A204.1 (cell line): ENCODE measurements around the gene CNTN4.
"Not testable (repeated sequence)": the region's sequence is repeated elsewhere in the genome, so short reads cannot be mapped to it uniquely, and the experiment has no call there.

ENCODE experiments used
- FAIRE-seq: peaks from 2 replicates; lab custom pipeline; 2012; peaks lifted over from hg19 to GRCh38; lab: Jason Lieb, UNC

The CNTN4 gene

GRCh38 chr3:2807514-2807913 lies 708.8 kb downstream of the CNTN4 start:
- FAIRE-seq: no peak

- FAIRE-seq: no peak
Measured at GRCh38 chr3:2810723-2811122, 712.1 kb downstream of the CNTN4 start.

GRCh38 chr3:2819571-2819970 lies 720.9 kb downstream of the CNTN4 start:
- no peak for FAIRE-seq

DNA sequence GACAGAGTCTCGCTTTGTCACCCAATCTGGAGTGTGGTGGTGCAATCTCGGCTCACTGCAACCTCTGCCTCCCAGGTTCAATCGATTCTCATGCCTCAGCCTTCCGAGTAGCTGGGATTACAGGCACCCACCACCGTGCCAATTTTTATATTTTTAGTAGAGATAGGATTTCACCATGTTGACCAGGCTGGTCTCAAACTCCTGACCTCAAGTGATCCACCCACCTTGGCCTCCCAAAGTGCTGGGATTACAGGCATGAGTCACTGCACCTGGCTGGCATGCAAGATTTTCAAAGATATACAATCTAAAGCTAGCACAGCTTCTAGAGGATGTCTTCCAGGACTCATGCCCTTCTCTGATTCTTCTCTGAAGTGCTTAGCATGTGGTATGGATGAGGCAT lies 722.3 kb downstream of the CNTN4 start:
- FAIRE-seq: not testable (repeated sequence)

DNA sequence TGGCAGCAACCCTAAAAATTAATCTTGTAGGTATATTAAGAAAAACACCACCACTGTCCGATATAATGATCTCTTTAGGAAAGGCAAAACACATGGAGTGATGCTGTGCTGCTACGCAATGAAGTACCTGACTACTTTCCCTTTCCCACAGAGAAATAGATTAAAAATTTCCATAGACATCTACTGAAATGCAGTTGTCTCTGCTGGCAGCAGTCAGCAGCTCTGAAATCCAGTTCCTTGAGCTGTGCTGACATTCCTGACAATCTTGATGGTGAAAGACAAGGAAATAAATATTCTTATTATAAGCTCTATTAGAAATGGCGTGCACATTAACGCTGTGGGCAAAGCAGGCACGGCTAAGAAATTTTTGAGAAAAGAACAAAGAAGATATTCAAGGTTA lies 723.9 kb downstream of the CNTN4 start:
- FAIRE-seq: no peak

GRCh38 chr3:2823031-2823430 lies 724.4 kb downstream of the CNTN4 start:
- no peak for FAIRE-seq

- FAIRE-seq: no peak
Measured at GRCh38 chr3:2823437-2824211, 725.0 kb downstream of the CNTN4 start.

GRCh38 chr3:2826036-2826435 lies 727.4 kb downstream of the CNTN4 start:
- FAIRE-seq: no peak

- FAIRE-seq: no peak
Measured at GRCh38 chr3:2826453-2826852, 727.8 kb downstream of the CNTN4 start.

GRCh38 chr3:2837239-2837638 lies 738.6 kb downstream of the CNTN4 start:
- no peak for FAIRE-seq

DNA sequence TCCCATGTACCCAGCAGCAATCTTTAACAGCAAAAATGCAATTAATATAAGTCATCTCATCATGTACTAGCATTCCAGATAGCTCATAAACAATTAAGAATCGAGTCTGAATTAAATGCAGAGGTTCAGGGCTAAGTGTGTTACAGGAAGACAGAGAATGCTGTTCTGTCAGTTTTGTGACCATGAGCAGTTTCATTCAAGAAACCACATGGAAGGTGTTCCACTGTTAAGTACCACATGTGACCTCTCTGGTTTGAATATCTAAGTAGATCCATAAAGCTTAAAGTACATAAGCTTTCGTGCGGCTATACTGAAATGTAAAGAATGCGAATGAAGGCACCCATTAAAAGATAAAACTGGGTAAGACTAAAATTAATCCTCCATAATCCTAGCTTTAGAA lies 739.2 kb downstream of the CNTN4 start:
- no peak for FAIRE-seq

- no peak for FAIRE-seq
Measured at GRCh38 chr3:2838546-2839157, 740.0 kb downstream of the CNTN4 start.

DNA sequence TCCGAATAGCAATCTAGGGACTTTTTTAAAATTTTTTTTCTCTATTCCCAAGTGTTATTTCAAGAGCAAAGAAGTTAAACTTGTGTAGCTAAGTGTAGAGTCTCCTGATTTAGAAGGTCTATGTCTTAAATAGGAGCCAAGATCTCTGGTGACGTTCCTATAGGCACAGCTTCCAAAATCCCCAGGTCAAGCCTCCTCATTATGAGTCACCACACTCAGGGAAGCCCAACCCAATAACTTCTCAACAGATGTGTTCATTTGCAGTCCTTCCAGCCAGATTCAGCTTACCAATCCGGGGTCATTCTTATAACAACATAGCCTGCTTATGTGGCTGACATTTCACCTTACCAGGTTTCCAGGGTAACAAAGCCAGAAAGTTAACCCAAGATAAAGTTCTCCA lies 741.2 kb downstream of the CNTN4 start:
- no peak for FAIRE-seq

DNA sequence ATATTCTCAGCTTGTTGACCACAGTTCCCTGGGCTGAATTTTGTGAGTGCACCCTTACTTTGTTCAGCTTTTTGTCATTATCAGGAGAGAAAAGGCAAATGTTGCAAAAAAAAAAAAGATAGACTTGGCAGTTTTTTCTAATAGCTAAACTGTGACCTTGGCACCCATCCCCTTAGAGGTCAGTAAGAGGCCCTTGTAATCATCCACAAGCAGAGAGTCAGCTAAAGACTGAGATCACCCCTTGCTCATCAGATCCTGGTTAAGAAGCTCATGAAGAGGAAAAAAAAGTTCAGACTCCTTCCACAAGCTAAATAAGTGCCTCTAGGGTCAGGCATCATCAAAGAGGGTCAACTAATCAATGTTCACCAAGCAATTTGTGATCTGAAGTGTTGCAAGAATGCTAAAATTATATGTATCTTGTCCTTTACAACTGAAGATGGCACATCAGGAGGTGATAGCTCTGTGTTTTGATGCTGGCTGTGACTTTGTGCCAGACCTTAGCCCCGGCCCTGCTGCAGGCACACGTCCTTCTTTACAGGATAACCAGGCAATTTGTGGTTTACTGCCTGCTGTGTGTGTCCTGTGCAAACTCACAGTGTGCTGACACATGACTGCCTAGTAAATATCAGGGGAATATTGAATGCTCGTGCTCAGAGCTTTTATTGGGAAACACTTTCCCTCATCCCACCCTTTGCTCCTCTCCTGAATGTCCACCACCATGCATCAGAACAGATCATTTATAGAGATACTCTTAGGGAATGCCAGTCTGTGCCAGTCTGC lies 748.6 kb downstream of the CNTN4 start:
- FAIRE-seq: no peak

- FAIRE-seq: no peak
Measured at GRCh38 chr3:2849092-2849491, 750.4 kb downstream of the CNTN4 start.

DNA sequence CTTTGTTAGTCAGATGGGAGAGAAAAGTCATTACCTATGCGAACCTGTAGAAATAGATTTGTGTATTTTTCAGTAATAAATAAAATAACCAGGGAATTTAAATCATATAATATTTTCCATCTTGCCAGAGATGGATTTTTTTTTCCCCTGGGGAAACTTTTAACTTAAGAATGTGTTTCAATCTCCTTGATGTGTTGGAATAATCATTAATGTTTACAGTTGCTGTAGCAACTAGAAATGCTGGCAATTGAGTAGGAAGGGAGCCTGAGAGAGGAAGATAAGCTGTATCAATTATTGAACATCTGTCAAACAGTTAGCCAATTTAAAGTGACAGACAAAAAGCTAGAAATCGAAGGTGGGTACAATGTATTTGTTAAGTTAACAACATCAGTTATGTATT lies 752.0 kb downstream of the CNTN4 start:
- no peak for FAIRE-seq

DNA sequence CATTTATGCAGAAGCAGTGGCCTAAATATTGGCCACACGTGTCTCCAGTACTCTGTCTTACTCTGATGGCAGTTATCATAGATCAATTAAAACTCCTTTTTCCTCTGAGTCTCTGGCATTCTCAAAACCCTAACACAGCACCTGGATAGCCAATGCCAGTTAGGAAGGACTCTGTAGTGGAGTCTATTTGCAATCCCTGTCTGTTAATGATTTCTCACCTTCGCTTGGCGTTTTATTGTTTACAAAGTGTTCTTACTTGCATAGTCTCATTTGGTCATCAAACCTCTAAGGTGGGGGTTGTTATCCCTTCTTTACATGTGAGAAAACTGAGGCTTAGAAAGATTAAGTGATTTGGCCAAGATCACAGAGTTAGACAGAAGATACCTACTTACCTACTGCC lies 752.7 kb downstream of the CNTN4 start:
- FAIRE-seq: no peak

DNA sequence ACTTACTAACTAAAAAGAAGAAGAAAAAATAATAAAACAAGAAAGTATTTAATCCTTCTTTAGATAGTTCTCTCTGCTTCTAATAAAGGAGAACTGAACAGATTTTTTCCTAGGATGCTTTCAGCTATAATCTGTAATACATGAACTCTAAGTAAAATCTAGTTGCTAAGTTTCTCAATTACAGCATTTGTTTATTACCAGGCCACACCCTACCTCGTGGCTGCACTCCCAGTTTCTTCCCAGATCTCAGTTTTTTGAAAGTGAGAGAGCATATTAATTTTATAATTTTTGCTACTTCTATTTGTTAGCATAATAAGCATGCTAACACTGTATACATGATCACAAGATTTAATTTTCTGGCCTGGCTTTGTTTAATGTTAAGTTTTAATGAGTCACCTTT lies 753.2 kb downstream of the CNTN4 start:
- FAIRE-seq: no peak

DNA sequence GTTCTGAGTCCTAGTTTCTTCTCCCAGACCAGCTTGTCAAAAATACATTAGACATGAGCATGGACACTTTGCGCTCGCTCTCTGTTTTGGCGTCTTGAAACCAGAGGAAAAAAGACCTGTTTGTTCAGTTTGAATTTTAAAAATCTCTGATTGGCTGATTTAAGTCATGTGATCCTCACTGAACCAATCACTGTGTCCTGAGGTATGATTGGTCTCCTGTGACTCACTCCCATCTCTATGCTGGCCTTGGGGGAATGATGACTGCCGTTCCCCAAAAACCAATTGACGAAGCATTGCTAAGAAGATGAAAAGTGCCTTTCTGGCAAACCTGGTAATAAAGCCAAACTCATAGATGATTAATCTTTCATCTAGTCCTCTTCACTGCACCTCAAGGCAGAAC lies 755.0 kb downstream of the CNTN4 start:
- FAIRE-seq: no peak

GRCh38 chr3:2856138-2857133 lies 757.8 kb downstream of the CNTN4 start:
- FAIRE-seq: no peak

DNA sequence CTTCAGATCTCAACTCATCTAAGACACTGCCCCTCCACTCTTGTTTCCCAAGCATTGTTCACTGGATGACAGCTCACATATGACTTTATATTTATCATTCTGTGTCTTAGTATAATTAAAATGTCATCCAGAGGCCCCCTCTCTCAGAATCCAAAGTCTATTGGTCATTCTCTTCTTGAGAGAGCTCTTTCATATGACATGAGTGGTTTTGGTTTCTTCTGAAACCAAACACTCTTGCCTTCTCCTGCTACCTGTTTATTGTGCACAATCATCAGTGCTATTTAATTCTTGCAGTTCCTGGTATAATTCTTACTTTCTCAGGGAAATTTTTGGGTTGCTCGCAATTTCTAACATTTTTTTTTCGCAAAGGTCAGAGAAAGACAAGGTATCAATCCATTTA lies 762.0 kb downstream of the CNTN4 start:
- FAIRE-seq: no peak

DNA sequence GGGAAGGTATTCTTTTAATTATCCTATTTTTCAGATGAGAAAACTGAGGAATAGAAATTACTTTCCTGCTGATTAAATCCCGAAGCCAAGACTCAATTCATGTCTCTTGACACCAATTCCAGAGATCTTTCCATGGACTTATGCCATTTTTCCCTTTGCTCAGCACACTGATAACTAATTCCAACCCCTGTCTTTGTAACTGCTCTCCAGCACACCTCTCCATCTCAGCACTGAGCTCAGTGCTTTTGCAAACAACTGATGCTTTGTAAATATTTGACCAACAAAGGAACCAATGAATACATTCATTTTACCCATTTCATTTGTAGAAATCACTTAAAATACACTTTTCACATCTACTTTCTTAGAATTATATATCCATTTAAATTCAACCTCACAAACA lies 762.5 kb downstream of the CNTN4 start:
- no peak for FAIRE-seq
